GM06990 (cell line): ENCODE measurements around the gene PUS10.
"Not testable (repeated sequence)": the region's sequence is repeated elsewhere in the genome, so short reads cannot be mapped to it uniquely, and the experiment has no call there.

Source experiments
- DNase-seq: peaks from one replicate; pipeline ENCODE4 v3.0.0-alpha.2; 2011; ENCODE audit not compliant: insufficient read length; ENCODE audit errors: extremely low read depth
- H3K27me3 ChIP-seq: replicated peaks from 2 replicates; pipeline ENCODE4 v1.6.0; 2011; ENCODE audit warnings: low read length; ENCODE audit not compliant: control insufficient read depth, insufficient read depth
- H3K36me3 ChIP-seq: 2 replicates; pipeline ENCODE4 v1.5.1; 2011; ENCODE audit warnings: low read length; ENCODE audit not compliant: control insufficient read depth, insufficient read depth
- H3K4me3 ChIP-seq: replicated peaks from 2 replicates; pipeline ENCODE4 v1.5.1; 2011; ENCODE audit warnings: low read depth, mild to moderate bottlenecking, control low read depth, low read length
- CTCF ChIP-seq: IDR thresholded peaks from 2 replicates; pipeline ENCODE4 v1.5.1; 2011; ENCODE audit warnings: low read length, control low read depth, mild to moderate bottlenecking, inconsistent platforms; ENCODE audit not compliant: insufficient read depth, poor library complexity, severe bottlenecking

The PUS10 gene

GRCh38 chr2:60991644-60992043 is 26.4 kb downstream of the PUS10 start:
- Histone ChIP-seq H3K4me3 (no peak overlapping the region), H3K36me3 (no peaks in the 10 kb centered on the region), H3K27me3 (no peaks in the 10 kb centered on the region)
- TF ChIP-seq CTCF = no peak
- DNase-seq = no peak

- H3K4me3 ChIP-seq = no peak overlapping the region
- TF ChIP-seq CTCF = no peak
- no peaks in the 10 kb centered on the region for H3K27me3 ChIP-seq
- DNase-seq = no peak
- no peaks in the 10 kb centered on the region for H3K36me3 ChIP-seq
Observed at GRCh38 chr2:60989259-60989658, 28.8 kb downstream of the PUS10 start.

GRCh38 chr2:60987656-60988055 is 30.4 kb downstream of the PUS10 start:
- H3K4me3 ChIP-seq, H3K36me3 ChIP-seq, DNase-seq, H3K27me3 ChIP-seq: not testable (repeated sequence)

- no peak overlapping the region for H3K4me3 ChIP-seq
- no peak for DNase-seq
- TF ChIP-seq CTCF = no peak
Observed at GRCh38 chr2:60987041-60987440, 31.0 kb downstream of the PUS10 start.

GRCh38 chr2:60984720-60985119 is 33.3 kb downstream of the PUS10 start:
- H3K36me3 ChIP-seq = no peaks in the 10 kb centered on the region
- DNase-seq = peak; percentile 39
- no peak overlapping the region for H3K4me3 ChIP-seq
- no peaks in the 10 kb centered on the region for H3K27me3 ChIP-seq
- TF ChIP-seq CTCF = no peak

More at GRCh38 chr2:60987041-60987440, 31.0 kb downstream of the PUS10 start:
- no peaks in the 10 kb centered on the region for H3K36me3 ChIP-seq
- H3K27me3 ChIP-seq = no peaks in the 10 kb centered on the region

- not testable (repeated sequence) for H3K4me3 ChIP-seq, DNase-seq, H3K36me3 ChIP-seq, H3K27me3 ChIP-seq
Observed at GRCh38 chr2:60982066-60982465, 36.0 kb downstream of the PUS10 start.

- Histone ChIP-seq H3K4me3 (no peak overlapping the region), H3K36me3 (no peaks in the 10 kb centered on the region), H3K27me3 (no peaks in the 10 kb centered on the region)
- no peak for TF ChIP-seq CTCF
- DNase-seq = no peak
Observed at GRCh38 chr2:60980071-60980815, 37.8 kb downstream of the PUS10 start.
